K562 (cell line): ENCODE data around the gene CYP4V2. TPM values are rescaled to one million over a fixed set of nuclear protein-coding genes. Genes with fewer than 3 reads are reported as not detected.

Experiments used
- ATAC-seq: fragments of 200-7000 bp; cut with Tn5 transposase; 3 replicates; pipeline ENCODE4 v1.9.1; 2020; ENCODE audit warnings: moderate library complexity
- BruUV-seq: library from RNA; stranded (reverse); fragments of 400-500 nt; replicated peaks from 2 replicates; lab custom pipeline; 2021; lab: Mats Ljungman, UMichigan
- CTCF ChIA-PET: fragments of 300-600 bp; formaldehyde crosslinking; extraction: SDS; loops from one replicate; lab custom pipeline; 2021; ENCODE audit warnings: low intra/inter-chr PET ratio; lab: Yijun Ruan, JAX
- POLR2A ChIA-PET: fragments of 300-600, 350-650 bp; sonication (Branson Sonifier 250); formaldehyde crosslinking; extraction: SDS; loops from one replicate; lab custom pipeline; 2021; ENCODE audit warnings: antibody characterized with exemption, inconsistent platforms; lab: Yijun Ruan, JAX
- DNase-seq, 4 experiments: peaks; one replicate each; pipeline versions ENCODE4 v3.0.0 to v3.0.0-alpha.2; 2011 to 2018; ENCODE audit warnings: low spot score in 3 of 4, mixed read lengths in 3 of 4; ENCODE audit errors: extremely low read depth in 1 of 4
- FAIRE-seq: peaks from 2 replicates; lab custom pipeline; 2011; peaks lifted over from hg19 to GRCh38; lab: Jason Lieb, UNC
- H2AFZ ChIP-seq: 2 replicates; pipeline ENCODE4 v1.6.0; 2011; ENCODE audit warnings: low read depth, low read length, control low read depth, inconsistent platforms
- H3K27ac ChIP-seq: fragments of 200-600 bp; 3 replicates; pipeline ENCODE4 v1.8.0; 2011; ENCODE audit warnings: low read depth, mild to moderate bottlenecking, control low read depth, inconsistent platforms, low read length, moderate library complexity, mixed read lengths; ENCODE audit errors: extremely low read depth
- H3K27me3 ChIP-seq, 2 experiments: fragments of 300-600 bp in 1 of 2; 2 replicates in 1 of 2; 3 replicates in 1 of 2; pipeline versions ENCODE4 v1.6.0 to v1.8.0; 2011; ENCODE audit warnings: inconsistent platforms in 2 of 2, low read length in 2 of 2, mild to moderate bottlenecking in 1 of 2, mixed read lengths in 1 of 2, moderate library complexity in 1 of 2; ENCODE audit not compliant: control insufficient read depth in 2 of 2, insufficient read depth in 2 of 2
- H3K36me3 ChIP-seq: fragments of 300-600 bp; 3 replicates; pipeline ENCODE4 v1.8.0; 2011; ENCODE audit warnings: mild to moderate bottlenecking, low read length, inconsistent platforms; ENCODE audit not compliant: control insufficient read depth, insufficient read depth
- H3K4me1 ChIP-seq, 2 experiments: fragments of 200-600 bp in 1 of 2; replicated peaks in 1 of 2; 2 replicates in 1 of 2; 3 replicates in 1 of 2; pipeline versions ENCODE4 v1.5.1 to v1.8.0; 2011; ENCODE audit warnings: inconsistent platforms in 2 of 2, low read length in 2 of 2, mild to moderate bottlenecking in 1 of 2, mixed read lengths in 1 of 2, moderate library complexity in 1 of 2; ENCODE audit not compliant: control insufficient read depth in 2 of 2, insufficient read depth in 2 of 2
- H3K4me2 ChIP-seq: 2 replicates; pipeline ENCODE4 v1.6.1; 2011; ENCODE audit warnings: low read length, control low read depth, inconsistent platforms, mixed read lengths; ENCODE audit not compliant: insufficient read depth
- H3K4me3 ChIP-seq: fragments of 200-600 bp; sonication (generic), shearing (Covaris generic); 2 replicates; pipeline ENCODE4 v1.5.1; 2016; ENCODE audit warnings: control low read depth, inconsistent platforms
- H3K79me2 ChIP-seq: fragments of 200-600 bp; 3 replicates; pipeline ENCODE4 v1.8.0; 2011; ENCODE audit warnings: low read length, inconsistent platforms; ENCODE audit not compliant: control insufficient read depth, insufficient read depth
- H3K9ac ChIP-seq, 2 experiments: 2 replicates each; pipeline versions ENCODE4 v1.6.0 to v1.6.1; 2011; ENCODE audit warnings: low read depth in 2 of 2, low read length in 2 of 2, control low read depth in 1 of 2, inconsistent platforms in 1 of 2, mild to moderate bottlenecking in 1 of 2, mixed read lengths in 1 of 2; ENCODE audit not compliant: insufficient read depth in 1 of 2
- H3K9me1 ChIP-seq: one replicate; pipeline ENCODE4 v1.6.0; 2011; ENCODE audit warnings: inconsistent platforms, mild to moderate bottlenecking, low read length, moderate library complexity; ENCODE audit not compliant: control insufficient read depth, insufficient read depth
- H3K9me3 ChIP-seq: replicated peaks from 2 replicates; pipeline ENCODE4 v1.5.1; 2011; ENCODE audit warnings: low read depth, low read length, inconsistent platforms; ENCODE audit not compliant: control insufficient read depth, insufficient read depth
- H4K20me1 ChIP-seq: replicated peaks from 2 replicates; pipeline ENCODE4 v1.6.1; 2011; ENCODE audit warnings: low read length, inconsistent platforms, mixed read lengths; ENCODE audit not compliant: control insufficient read depth, insufficient read depth
- CHD4 ChIP-seq: fragments of 200-600 bp; sonication (generic); IDR thresholded peaks from 3 replicates; pipeline ENCODE4 v1.6.1; 2012; ENCODE audit warnings: low read depth, mild to moderate bottlenecking, mixed read lengths, low read length, inconsistent platforms; ENCODE audit not compliant: insufficient read depth, insufficient replicate concordance, poor library complexity, severe bottlenecking
- ETS1 ChIP-seq: conservative IDR thresholded peaks from 2 replicates; pipeline ENCODE4 v1.6.1; 2011; ENCODE audit warnings: low read depth, mild to moderate bottlenecking, low read length; ENCODE audit not compliant: control insufficient read depth
- FIP1L1 ChIP-seq: fragments of 200-400 bp; formaldehyde crosslinking; IDR thresholded peaks from 2 replicates; pipeline ENCODE4 v1.6.1; 2018; ENCODE audit warnings: mild to moderate bottlenecking, low read depth, low read length; ENCODE audit not compliant: poor library complexity, severe bottlenecking
- FOS ChIP-seq: IDR thresholded peaks from 3 replicates; pipeline ENCODE4 v1.6.1; 2011; ENCODE audit not compliant: insufficient read length; ENCODE audit errors: extremely low read depth
- FOXP1 ChIP-seq: sonication (generic); formaldehyde crosslinking; IDR thresholded peaks from 2 replicates; pipeline ENCODE4 v1.8.0; 2022; ENCODE audit warnings: mild to moderate bottlenecking, missing genetic modification reagents
- HNRNPH1 ChIP-seq: fragments of 200-400 bp; formaldehyde crosslinking; optimal IDR thresholded peaks from 2 replicates; pipeline ENCODE3; 2017; ENCODE audit warnings: low read depth, mild to moderate bottlenecking, low read length, moderate library complexity
- MAFG ChIP-seq: fragments of 450-650 bp; conservative IDR thresholded peaks from 2 replicates; pipeline ENCODE4 v1.6.1; 2016; ENCODE audit warnings: missing genetic modification characterization, missing compliant biosample characterization
- POLR3A ChIP-seq: IDR thresholded peaks from 2 replicates; pipeline ENCODE4 v1.6.1; 2011; ENCODE audit warnings: borderline replicate concordance, mild to moderate bottlenecking, moderate library complexity; ENCODE audit not compliant: insufficient read length, insufficient read depth; ENCODE audit errors: extremely low read depth
- SNIP1 ChIP-seq: fragments of 450-650 bp; IDR thresholded peaks from 2 replicates; pipeline ENCODE4 v1.7.1; 2017; ENCODE audit warnings: low read depth, mild to moderate bottlenecking
- ZNF212 ChIP-seq: fragments of 450-650 bp; formaldehyde crosslinking; IDR thresholded peaks from 2 replicates; pipeline ENCODE4 v1.4.0; 2020; ENCODE audit warnings: mild to moderate bottlenecking
- whole genome bisulfite sequencing: fragments of 100-300 bp; shearing (Covaris generic); methylation state at CpG from one replicate; pipeline ENCODE4 v1.1.6; 2016; ENCODE audit warnings: low coverage, mixed read lengths; ENCODE audit not compliant: insufficient coverage; ENCODE audit errors: missing lambda C conversion rate; 5-methylcytosine and 5-hydroxymethylcytosine counted together
- in situ Hi-C: fragments of 300-500 bp; cut with MboI; formaldehyde crosslinking; loops from 4 replicates; pipeline ENCODE4 v1.15.0; 2018; ENCODE audit warnings: inconsistent platforms, mixed read lengths
- intact Hi-C: fragments of 100-400 bp; cut with micrococcal nuclease; formaldehyde crosslinking; loops from 2 replicates; pipeline ENCODE4 v1.14.2; 2022
- polyA plus RNA-seq, 8 experiments: library from polyadenylated mRNA; depleted of rRNA in 4 of 8; stranded (reverse) in 5 of 8; unstranded in 3 of 8; fragments of >200 nt; fragmentation: Nextera tagmentation in 2 of 8; fragmentation: Illumina TruSeq in 1 of 8; extraction: Ambion mirVana in 2 of 8; extraction: Trizol in 1 of 8; gene quantifications; 2 replicates each; pipeline versions ENCODE4 v1.2.1 to v1.2.3, GENCODE V29; 2011 to 2014; ENCODE audit warnings: inconsistent platforms in 1 of 8, missing spikeins in 1 of 8
- total RNA-seq, 7 experiments: library from RNA; depleted of rRNA in 6 of 7; stranded (reverse); fragments of >200 nt in 6 of 7; fragmentation: Illumina TruSeq in 2 of 7; extraction: Trizol in 2 of 7; gene quantifications; 2 replicates each; pipeline versions ENCODE4 v1.2.1 to v1.2.3, GENCODE V29; 2011 to 2021; ENCODE audit warnings: low replicate concordance in 1 of 7
- TF ChIP-seq, protein P1 (sequence below): fragments of 250-450 bp; sonication (Bioruptor Pico); IDR thresholded peaks from 2 replicates; pipeline ENCODE4 v1.5.1; 2021; ENCODE audit warnings: mild to moderate bottlenecking
- TF ChIP-seq, protein P2 (sequence below): fragments of 450-650 bp; IDR thresholded peaks from 2 replicates; pipeline ENCODE4 v1.6.1; 2016; ENCODE audit warnings: mild to moderate bottlenecking
- TF ChIP-seq, protein P3 (sequence below): fragments of 450-650 bp; IDR thresholded peaks from 2 replicates; pipeline ENCODE4 v1.6.1; 2017; ENCODE audit warnings: mild to moderate bottlenecking, moderate library complexity

CYP4V2 gene
- total and polyA plus RNA-seq, 9 of the 15 experiments (the other 6 are each of a cell fraction or from before 2014, with no cell fraction given) = 1.1 to 8.3 (median 3.9) TPM

- TF ChIP-seq, protein P1, sequence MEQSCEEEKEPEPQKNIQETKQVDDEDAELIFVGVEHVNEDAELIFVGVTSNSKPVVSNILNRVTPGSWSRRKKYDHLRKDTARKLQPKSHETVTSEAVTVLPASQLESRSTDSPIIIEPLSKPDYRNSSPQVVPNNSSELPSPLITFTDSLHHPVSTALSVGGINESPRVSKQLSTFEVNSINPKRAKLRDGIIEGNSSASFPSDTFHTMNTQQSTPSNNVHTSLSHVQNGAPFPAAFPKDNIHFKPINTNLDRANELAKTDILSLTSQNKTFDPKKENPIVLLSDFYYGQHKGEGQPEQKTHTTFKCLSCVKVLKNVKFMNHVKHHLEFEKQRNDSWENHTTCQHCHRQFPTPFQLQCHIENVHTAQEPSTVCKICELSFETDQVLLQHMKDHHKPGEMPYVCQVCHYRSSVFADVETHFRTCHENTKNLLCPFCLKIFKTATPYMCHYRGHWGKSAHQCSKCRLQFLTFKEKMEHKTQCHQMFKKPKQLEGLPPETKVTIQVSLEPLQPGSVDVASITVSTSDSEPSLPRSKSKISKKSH = no peak
- no peak for TF ChIP-seq CHD4
- TF ChIP-seq MAFG (tag) = peak; percentile 81
- no peak for TF ChIP-seq ZNF212 (CRISPR knock-in tag)
- TF ChIP-seq ETS1 = no peak
- TF ChIP-seq POLR3A = no peak
- no peak for TF ChIP-seq SNIP1
- TF ChIP-seq HNRNPH1 = no peak
Measured at GRCh38 chr4:186158966-186159365, 32.4 kb upstream of the CYP4V2 start (continued).

GRCh38 chr4:186159613-186160012 is 31.8 kb upstream of the CYP4V2 start:
- Histone ChIP-seq H3K36me3 (no peaks in the 10 kb centered on the region), H3K4me3 (no peak overlapping the region), H3K4me2 (no peak overlapping the region), H3K9ac (no peak overlapping the region), H3K79me2 (no peaks in the 10 kb centered on the region), H2AFZ (no peak overlapping the region), H3K4me1 (peaks cover 0 to 8% of the 10 kb centered on the region in 2 experiments; a peak in 1 of 5 replicates), H3K9me1 (no peaks in the 10 kb centered on the region), H3K9me3 (no peaks in the 10 kb centered on the region), H3K27me3 (peaks cover 33 to 61% of the 10 kb centered on the region in 2 experiments), H4K20me1 (0 out of 2 replicates have a peak, but pooled peaks cover 8% of the 10 kb centered on the region), H3K27ac (no peak overlapping the region)
- intact Hi-C loops (no loop called here), in situ Hi-C loops (no loop called here)
- DNase-seq (no peak), ATAC-seq (no peak), FAIRE-seq (no peak)
- BruUV-seq = no TSS peak
- POLR2A ChIA-PET = no interaction called here
- 31% methylated on average over 6 of the region's 6 CpGs for WGBS
- CTCF ChIA-PET = no interaction called here
- TF ChIP-seq FOS (no peak), FOXP1 (CRISPR knock-in tag) (no peak), FIP1L1 (no peak)
- TF ChIP-seq, protein P2, sequence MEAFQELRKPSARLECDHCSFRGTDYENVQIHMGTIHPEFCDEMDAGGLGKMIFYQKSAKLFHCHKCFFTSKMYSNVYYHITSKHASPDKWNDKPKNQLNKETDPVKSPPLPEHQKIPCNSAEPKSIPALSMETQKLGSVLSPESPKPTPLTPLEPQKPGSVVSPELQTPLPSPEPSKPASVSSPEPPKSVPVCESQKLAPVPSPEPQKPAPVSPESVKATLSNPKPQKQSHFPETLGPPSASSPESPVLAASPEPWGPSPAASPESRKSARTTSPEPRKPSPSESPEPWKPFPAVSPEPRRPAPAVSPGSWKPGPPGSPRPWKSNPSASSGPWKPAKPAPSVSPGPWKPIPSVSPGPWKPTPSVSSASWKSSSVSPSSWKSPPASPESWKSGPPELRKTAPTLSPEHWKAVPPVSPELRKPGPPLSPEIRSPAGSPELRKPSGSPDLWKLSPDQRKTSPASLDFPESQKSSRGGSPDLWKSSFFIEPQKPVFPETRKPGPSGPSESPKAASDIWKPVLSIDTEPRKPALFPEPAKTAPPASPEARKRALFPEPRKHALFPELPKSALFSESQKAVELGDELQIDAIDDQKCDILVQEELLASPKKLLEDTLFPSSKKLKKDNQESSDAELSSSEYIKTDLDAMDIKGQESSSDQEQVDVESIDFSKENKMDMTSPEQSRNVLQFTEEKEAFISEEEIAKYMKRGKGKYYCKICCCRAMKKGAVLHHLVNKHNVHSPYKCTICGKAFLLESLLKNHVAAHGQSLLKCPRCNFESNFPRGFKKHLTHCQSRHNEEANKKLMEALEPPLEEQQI = no peak
- TF ChIP-seq, protein P3, sequence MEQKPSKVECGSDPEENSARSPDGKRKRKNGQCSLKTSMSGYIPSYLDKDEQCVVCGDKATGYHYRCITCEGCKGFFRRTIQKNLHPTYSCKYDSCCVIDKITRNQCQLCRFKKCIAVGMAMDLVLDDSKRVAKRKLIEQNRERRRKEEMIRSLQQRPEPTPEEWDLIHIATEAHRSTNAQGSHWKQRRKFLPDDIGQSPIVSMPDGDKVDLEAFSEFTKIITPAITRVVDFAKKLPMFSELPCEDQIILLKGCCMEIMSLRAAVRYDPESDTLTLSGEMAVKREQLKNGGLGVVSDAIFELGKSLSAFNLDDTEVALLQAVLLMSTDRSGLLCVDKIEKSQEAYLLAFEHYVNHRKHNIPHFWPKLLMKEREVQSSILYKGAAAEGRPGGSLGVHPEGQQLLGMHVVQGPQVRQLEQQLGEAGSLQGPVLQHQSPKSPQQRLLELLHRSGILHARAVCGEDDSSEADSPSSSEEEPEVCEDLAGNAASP = no peak
